GM18526 (cell line): ENCODE results near the gene LRTM2.

Experiments
- POLR2A ChIP-seq: IDR thresholded peaks from 3 replicates; pipeline ENCODE4 v1.6.1; 2011; ENCODE audit not compliant: insufficient read length; ENCODE audit errors: extremely low read depth

LRTM2 gene

GRCh38 chr12:1839464-1839863, 19.1 kb downstream of the LRTM2 start:
- TF ChIP-seq POLR2A: no peak

DNA sequence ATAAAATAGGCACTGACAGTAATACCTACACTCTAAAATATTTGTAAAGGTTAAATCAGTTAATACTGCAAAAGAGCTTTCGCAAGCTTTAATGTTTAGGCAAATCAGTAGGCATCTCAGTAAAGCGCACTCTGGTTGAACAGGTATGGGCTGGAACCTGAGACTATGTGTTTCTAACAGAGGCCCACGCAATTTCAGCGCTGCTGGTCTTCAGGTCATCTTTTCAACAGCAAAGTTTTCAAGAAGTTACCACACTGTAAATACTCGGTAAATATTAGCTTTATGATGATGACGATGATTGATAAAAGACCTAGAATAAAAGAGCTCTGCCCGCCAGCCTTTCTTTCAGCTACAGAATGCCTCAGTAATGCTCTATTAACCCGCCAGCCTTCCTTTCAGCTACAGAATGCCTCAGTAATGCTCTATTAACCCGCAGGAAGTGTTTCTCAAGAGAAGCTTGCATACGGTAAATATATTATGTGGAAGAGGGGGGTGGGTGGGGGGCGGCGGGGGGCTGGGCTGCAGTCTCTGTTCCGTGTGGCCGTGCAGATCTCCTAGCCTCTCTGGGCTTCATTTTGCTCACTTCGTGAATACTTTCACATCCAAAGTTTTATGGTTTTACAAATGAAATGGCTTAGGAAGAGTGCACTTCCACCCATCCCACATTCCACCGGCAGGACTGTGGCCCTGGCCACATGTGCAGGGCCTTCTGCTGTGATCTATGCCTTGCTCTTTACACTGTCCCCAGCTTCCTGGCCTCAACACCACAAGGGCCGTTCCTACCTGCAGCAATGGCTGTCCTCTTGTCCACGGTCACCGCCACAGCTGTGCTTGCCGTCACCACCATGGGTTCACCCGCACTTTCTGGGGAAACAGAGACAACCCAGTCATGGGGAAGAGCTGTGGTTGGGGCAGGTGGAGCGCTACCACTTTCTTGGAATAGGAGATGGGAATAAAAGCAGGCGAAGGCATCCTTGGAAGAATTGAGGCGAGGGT, 19.9 kb downstream of the LRTM2 start:
- no peak for TF ChIP-seq POLR2A

GRCh38 chr12:1840981-1841425, 20.6 kb downstream of the LRTM2 start:
- TF ChIP-seq POLR2A: no peak

DNA sequence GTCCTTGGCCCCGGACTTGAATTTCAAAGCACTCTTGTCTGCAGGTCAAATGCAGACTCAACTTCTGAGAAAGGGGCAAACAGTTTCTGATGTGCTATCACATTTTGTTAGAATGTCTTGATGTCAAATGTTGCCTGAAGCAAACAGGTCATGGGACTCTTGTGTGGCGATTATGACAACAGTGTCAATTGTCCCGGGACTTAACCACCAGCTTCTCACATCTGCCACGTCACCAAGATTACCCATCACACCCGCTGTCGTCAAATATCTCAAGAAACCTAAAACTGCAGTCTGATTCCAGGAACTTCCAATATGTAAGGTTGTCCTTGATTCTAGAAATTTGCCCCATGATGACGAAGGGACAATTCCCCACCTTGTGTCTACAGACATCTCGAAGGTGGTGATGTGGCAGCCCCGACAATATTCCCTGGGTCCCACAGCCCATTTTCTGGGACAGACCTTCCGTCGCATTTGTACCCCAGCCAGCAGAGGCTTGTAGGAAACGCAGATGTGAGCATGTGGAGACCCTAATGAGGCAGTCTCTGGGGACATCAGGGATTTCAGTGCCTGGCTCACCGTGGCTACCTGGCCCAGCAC, 21.3 kb downstream of the LRTM2 start:
- no peak for TF ChIP-seq POLR2A

- no peak for TF ChIP-seq POLR2A
Observed at GRCh38 chr12:1842183-1842904, 22.0 kb downstream of the LRTM2 start.

GRCh38 chr12:1842905-1843640, 22.7 kb downstream of the LRTM2 start:
- no peak for TF ChIP-seq POLR2A

DNA sequence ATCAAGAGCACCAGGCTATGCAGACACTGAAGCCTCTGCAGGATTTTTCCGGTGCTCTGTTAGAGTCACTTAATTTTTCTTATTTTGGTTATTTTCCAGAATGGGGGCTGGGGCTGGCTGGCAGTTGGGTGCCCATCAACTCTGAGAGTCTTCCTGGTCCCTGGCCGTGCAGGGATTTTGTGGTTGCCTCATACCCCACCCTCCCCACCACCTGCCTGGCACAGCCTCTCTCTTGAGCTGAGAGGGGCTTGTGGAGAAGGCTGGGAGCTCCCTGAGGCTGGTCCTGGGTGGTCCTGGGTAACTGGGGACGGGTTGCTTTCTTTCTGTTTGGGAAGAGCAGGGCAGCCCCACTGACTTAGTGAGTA, 23.3 kb downstream of the LRTM2 start:
- TF ChIP-seq POLR2A: no peak

GRCh38 chr12:1844223-1844622, 23.9 kb downstream of the LRTM2 start:
- TF ChIP-seq POLR2A: no peak

GRCh38 chr12:1844661-1845409, 24.5 kb downstream of the LRTM2 start:
- no peak for TF ChIP-seq POLR2A

DNA sequence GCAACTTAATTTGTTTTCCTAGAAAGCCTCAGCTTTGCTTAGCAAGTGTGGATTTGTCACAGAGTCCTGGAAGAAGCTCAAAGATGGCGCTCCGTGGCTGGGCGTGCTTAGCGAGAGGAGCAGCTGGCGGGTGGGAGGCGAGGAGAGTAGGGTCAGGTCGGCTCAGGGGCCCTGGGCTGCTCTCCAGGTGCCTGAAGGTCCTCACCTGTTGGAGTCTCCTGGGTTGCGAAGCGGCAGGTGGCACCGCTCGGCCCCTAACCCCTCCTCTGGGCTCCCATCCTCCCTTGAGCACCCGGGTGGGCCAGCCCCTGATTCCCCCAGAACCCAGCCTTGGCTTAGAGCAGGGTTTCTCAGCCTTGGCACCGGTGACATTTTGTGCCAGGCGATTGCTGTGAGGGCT, 25.1 kb downstream of the LRTM2 start:
- TF ChIP-seq POLR2A: no peak

DNA sequence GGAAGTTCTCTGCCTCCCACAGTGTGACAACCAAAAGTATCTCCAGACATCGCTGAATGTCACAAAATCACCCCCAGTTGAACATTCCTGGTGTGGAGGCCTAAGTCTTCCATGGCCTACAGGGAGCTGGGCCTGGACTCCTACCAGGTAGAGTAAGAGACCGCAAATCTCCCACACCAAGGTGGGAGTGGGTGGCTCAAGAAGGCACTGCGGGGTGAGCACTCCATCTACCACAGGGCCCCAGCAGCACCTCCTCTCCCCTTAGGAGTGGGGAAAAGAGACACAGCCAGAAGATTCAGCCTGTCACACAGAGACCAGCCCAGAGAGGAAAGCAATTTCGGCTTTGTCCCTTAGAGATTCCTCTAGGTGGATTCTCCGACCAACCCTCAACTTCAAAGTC, 25.5 kb downstream of the LRTM2 start:
- TF ChIP-seq POLR2A: no peak

DNA sequence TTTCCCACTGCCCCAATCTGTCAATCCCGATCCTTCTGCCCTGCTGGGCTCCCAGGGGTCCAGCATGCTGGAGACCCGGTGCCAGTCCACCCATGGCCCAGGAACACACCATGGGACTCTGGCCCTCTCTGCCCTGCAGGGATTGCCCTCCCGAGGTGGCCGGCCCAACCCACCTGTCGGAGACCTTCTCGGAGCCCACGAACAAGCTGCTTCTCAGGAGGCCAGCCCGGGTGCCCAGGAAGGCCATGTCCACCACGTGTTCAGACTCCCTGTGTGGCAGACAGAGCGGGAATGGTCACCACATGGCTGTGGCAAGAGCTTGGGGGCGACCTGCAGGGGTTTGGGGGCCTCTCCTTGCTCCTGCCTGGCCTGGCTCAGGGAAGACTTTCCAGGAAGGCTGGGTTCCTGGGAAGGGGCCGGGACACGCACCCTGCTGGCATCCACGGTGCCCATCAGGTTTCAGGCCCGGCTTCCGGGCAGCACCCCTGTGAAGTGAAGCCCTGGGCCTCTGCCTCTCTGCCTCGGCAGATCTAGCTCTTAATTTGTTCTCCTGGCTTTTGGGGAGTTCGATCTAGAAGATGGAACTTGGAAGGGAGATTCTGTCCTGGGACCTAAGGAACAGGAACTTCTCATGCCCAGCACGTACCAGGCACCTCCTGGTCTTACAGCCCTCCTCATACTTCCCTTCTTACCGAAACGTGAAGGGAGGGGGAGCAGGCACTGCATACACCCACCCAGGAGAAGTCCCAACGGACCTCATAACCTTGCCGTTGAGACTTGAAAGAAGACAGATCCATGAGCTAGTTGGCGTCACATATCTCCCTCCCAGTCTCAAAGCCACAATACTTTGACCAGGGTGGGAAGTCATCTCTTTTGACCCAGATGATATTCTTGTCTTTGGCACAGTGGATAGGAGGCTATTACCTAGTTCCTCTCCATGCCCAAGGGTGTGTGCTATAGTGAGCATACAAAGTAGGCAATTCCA, 26.3 kb downstream of the LRTM2 start:
- TF ChIP-seq POLR2A: no peak

GRCh38 chr12:1847411-1847810, 27.0 kb downstream of the LRTM2 start:
- TF ChIP-seq POLR2A: no peak
